ENCODE measurements around the gene GPR3. TPM values are rescaled to one million over a fixed set of nuclear protein-coding genes. Genes with fewer than 3 reads are reported as not detected.

Gene GPR3
- total RNA-seq, 1 experiment from 2014 or later = 1.3 TPM

DNA sequence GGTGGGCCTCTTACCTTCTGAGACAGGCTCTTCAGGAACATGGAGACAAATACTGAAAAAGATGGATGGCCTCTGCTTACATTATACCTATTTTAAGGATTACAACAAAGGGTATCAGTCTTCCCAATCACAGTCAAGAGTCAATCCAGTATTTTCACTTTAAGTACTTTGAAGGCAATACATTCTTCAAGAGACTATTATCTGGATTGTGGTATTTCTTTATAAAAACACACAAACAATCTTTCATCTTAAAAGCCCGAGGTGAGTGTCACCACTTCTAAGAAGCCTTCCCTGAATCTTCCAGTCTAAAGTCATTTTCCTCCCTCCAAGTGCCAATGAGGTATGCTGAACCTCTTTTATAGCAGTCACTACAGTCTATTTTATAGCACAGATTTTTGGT, 52.2 kb downstream of the GPR3 start:
- no peaks in the 10 kb centered on the region for H3K27me3 Mint-ChIP-seq (ENCODE audit: unreplicated experiment)
- no peak overlapping the region for H3K27ac Mint-ChIP-seq (ENCODE audit: unreplicated experiment)
- CTCF ChIA-PET = no interaction called here
- peaks cover 12% of the 10 kb centered on the region for H3K4me1 Mint-ChIP-seq (ENCODE audit: low read depth, unreplicated experiment)
- intact Hi-C loops (cut with micrococcal nuclease; ENCODE audit: unreplicated experiment) = no loop called here
- DNase-seq = no peak
- no TSS peak for BruUV-seq (replicated peaks)
- TF ChIP-seq, protein P1, sequence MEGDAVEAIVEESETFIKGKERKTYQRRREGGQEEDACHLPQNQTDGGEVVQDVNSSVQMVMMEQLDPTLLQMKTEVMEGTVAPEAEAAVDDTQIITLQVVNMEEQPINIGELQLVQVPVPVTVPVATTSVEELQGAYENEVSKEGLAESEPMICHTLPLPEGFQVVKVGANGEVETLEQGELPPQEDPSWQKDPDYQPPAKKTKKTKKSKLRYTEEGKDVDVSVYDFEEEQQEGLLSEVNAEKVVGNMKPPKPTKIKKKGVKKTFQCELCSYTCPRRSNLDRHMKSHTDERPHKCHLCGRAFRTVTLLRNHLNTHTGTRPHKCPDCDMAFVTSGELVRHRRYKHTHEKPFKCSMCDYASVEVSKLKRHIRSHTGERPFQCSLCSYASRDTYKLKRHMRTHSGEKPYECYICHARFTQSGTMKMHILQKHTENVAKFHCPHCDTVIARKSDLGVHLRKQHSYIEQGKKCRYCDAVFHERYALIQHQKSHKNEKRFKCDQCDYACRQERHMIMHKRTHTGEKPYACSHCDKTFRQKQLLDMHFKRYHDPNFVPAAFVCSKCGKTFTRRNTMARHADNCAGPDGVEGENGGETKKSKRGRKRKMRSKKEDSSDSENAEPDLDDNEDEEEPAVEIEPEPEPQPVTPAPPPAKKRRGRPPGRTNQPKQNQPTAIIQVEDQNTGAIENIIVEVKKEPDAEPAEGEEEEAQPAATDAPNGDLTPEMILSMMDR (IDR thresholded peaks at IDR 0.05; ENCODE audit: unreplicated experiment) = no peak
- H3K4me3 Mint-ChIP-seq (ENCODE audit: low read depth, unreplicated experiment) = no peak overlapping the region
- no peaks in the 10 kb centered on the region for H3K9me3 Mint-ChIP-seq (ENCODE audit: low read depth, unreplicated experiment)
- no peaks in the 10 kb centered on the region for H3K36me3 Mint-ChIP-seq (ENCODE audit: insufficient read depth, unreplicated experiment)

Other genes with a start within 250 kb of the GPR3 start
- gene SLC9A1, start 237.5 kb upstream of the GPR3 start, total RNA-seq (2022) = 16.4 and 17.4 TPM in 2 replicates
- gene WDTC1, start 158.0 kb upstream of the GPR3 start, total RNA-seq (2022) = 10.8 and 13.1 TPM in 2 replicates
- 30.4 and 32.6 TPM in 2 replicates for gene TMEM222, start 70.5 kb upstream of the GPR3 start, total RNA-seq (2022)
- gene SYTL1, start 50.6 kb upstream of the GPR3 start, total RNA-seq (2022) = 15.0 and 16.5 TPM in 2 replicates
- gene MAP3K6, start 25.7 kb upstream of the GPR3 start, total RNA-seq (2022) = 10.3 and 14.3 TPM in 2 replicates
- not detected in 2 replicates for gene FCN3, start 17.8 kb upstream of the GPR3 start, total RNA-seq (2022)
- gene CD164L2, start 9.3 kb upstream of the GPR3 start, total RNA-seq (2022) = not detected in 2 replicates
- 79.5 and 84.2 TPM in 2 replicates for gene WASF2, start 97.5 kb downstream of the GPR3 start, total RNA-seq (2022)
- gene AHDC1, start 211.5 kb downstream of the GPR3 start, total RNA-seq (2022) = 20.8 and 21.5 TPM in 2 replicates
- gene FGR, start 242.6 kb downstream of the GPR3 start, total RNA-seq (2022) = not detected in 2 replicates

Measured in Calu3 (cell line).